Subcutaneous adipose tissue (tissue), 4 donors: ENCODE results near the gene TRIM34. TPM values are rescaled to one million over a fixed set of nuclear protein-coding genes. Genes with fewer than 3 reads are reported as not detected.

Experiments
- CTCF ChIP-seq: fragments of 450-650 bp; IDR thresholded peaks from one replicate; pipeline ENCODE4 v1.5.1; 2016; ENCODE audit warnings: low read depth, mild to moderate bottlenecking, control low read depth, antibody characterized with exemption, moderate library complexity
- total RNA-seq, 4 donors: library from RNA; depleted of rRNA; stranded (reverse); fragments of >200 nt; gene quantifications; one replicate each; pipeline ENCODE4 v1.1.0, GENCODE V29; 2016

Gene TRIM34
- total RNA-seq: 10 to 100 TPM in 1 of 4 donors, 1 to 10 TPM in 3; 4.1 to 12.1 (median 8.1) TPM

GRCh38 chr11:5624489-5625279, at the start of gene TRIM34:
TRIM34 (plus strand) TSS chr11:5625001; CDS start chr11:5632332, 7,331 bp downstream.
- TF ChIP-seq CTCF: no peak

- TF ChIP-seq CTCF: no peak
Observed at GRCh38 chr11:5575152-5575551, 49.6 kb upstream of the TRIM34 start.

- no peak for TF ChIP-seq CTCF
Observed at GRCh38 chr11:5577101-5577500, 47.7 kb upstream of the TRIM34 start.

GRCh38 chr11:5580577-5580976, 44.2 kb upstream of the TRIM34 start, which contains the start of gene OR52B6:
OR52B6 (plus strand) TSS chr11:5580877; CDS start chr11:5580877, 0 bp downstream.
- no peak for TF ChIP-seq CTCF

GRCh38 chr11:5581014-5581413, 43.8 kb upstream of the TRIM34 start:
- no peak for TF ChIP-seq CTCF

- TF ChIP-seq CTCF: no peak
Observed at GRCh38 chr11:5591613-5592012, 33.2 kb upstream of the TRIM34 start.

- TF ChIP-seq CTCF: no peak
Observed at GRCh38 chr11:5592615-5593014, 32.2 kb upstream of the TRIM34 start.
